IMR-90 (cell line): ENCODE measurements around the gene EIF4E1B. TPM values are rescaled to one million over a fixed set of nuclear protein-coding genes. Genes with fewer than 3 reads are reported as not detected.

Experiments
- ATAC-seq: fragments of 200-7000 bp; cut with Tn5 transposase; 2 replicates; pipeline ENCODE4 v1.9.1; 2020; ENCODE audit warnings: low read depth, mild to moderate bottlenecking, moderate library complexity
- BruUV-seq: library from RNA; stranded (reverse); fragments of 400-500 nt; replicated peaks from 2 replicates; lab custom pipeline; 2021; lab: Mats Ljungman, UMichigan
- CTCF ChIA-PET: fragments of 300-600 bp; formaldehyde crosslinking; extraction: SDS; loops from one replicate; lab custom pipeline; 2021; ENCODE audit warnings: antibody characterized with exemption; lab: Yijun Ruan, JAX
- POLR2A ChIA-PET: fragments of 300-600 bp; sonication (Branson Sonifier 250); formaldehyde crosslinking; loops from one replicate; lab custom pipeline; 2022; ENCODE audit warnings: antibody characterized with exemption; ENCODE audit not compliant: unreplicated experiment; lab: Charles Lee
- DNase-seq: peaks from one replicate; pipeline ENCODE4 v3.0.0; 2013
- H2AFZ ChIP-seq: replicated peaks from 2 replicates; pipeline ENCODE3; 2013; ENCODE audit warnings: low read length, mild to moderate bottlenecking; ENCODE audit not compliant: poor library complexity
- H2AK5ac ChIP-seq: 2 replicates; pipeline ENCODE4 v1.6.1; 2013; ENCODE audit warnings: low read depth, low read length, inconsistent platforms
- H2AK9ac ChIP-seq: replicated peaks from 2 replicates; pipeline ENCODE3; 2013; ENCODE audit warnings: mild to moderate bottlenecking, low read depth, low read length, moderate library complexity; ENCODE audit not compliant: poor library complexity
- H2BK120ac ChIP-seq: 2 replicates; pipeline ENCODE4 v1.6.1; 2013; ENCODE audit warnings: low read depth, low read length, inconsistent platforms
- H2BK15ac ChIP-seq: 3 replicates; pipeline ENCODE4 v1.6.1; 2013; ENCODE audit warnings: low read depth, low read length, inconsistent platforms
- H2BK20ac ChIP-seq: 2 replicates; pipeline ENCODE4 v1.6.1; 2013; ENCODE audit warnings: low read depth, mild to moderate bottlenecking, inconsistent platforms, low read length, moderate library complexity
- H2BK5ac ChIP-seq: 2 replicates; pipeline ENCODE4 v1.6.1; 2013; ENCODE audit warnings: mild to moderate bottlenecking, low read depth, low read length, inconsistent platforms; ENCODE audit not compliant: poor library complexity, severe bottlenecking
- H3K14ac ChIP-seq: replicated peaks from 2 replicates; pipeline ENCODE4 v1.6.1; 2013; ENCODE audit warnings: low read depth, low read length, inconsistent platforms
- H3K18ac ChIP-seq: 2 replicates; pipeline ENCODE4 v1.6.1; 2013; ENCODE audit warnings: low read depth, low read length, control low read depth
- H3K23ac ChIP-seq: 2 replicates; pipeline ENCODE4 v1.6.1; 2013; ENCODE audit warnings: low read depth, low read length, inconsistent platforms
- H3K27ac ChIP-seq: 2 replicates; pipeline ENCODE4 v1.5.1; 2013; ENCODE audit warnings: mild to moderate bottlenecking, control low read depth, low read length; ENCODE audit not compliant: insufficient read depth
- H3K27me3 ChIP-seq: 2 replicates; pipeline ENCODE4 v1.6.1; 2013; ENCODE audit warnings: low read length; ENCODE audit not compliant: control insufficient read depth, insufficient read depth
- H3K36me3 ChIP-seq: 2 replicates; pipeline ENCODE4 v1.6.1; 2013; ENCODE audit warnings: low read length, mixed read lengths; ENCODE audit not compliant: control insufficient read depth, insufficient read depth
- H3K4ac ChIP-seq: 2 replicates; pipeline ENCODE4 v1.6.1; 2013; ENCODE audit warnings: low read depth, low read length, inconsistent platforms
- H3K4me1 ChIP-seq: 2 replicates; pipeline ENCODE4 v1.6.1; 2013; ENCODE audit warnings: low read length, mixed read lengths; ENCODE audit not compliant: control insufficient read depth, insufficient read depth
- H3K4me2 ChIP-seq: 2 replicates; pipeline ENCODE4 v1.6.1; 2013; ENCODE audit warnings: low read depth, mild to moderate bottlenecking, control low read depth, low read length, moderate library complexity
- H3K4me3 ChIP-seq: 2 replicates; pipeline ENCODE4 v1.5.1; 2013; ENCODE audit warnings: low read depth, mild to moderate bottlenecking, control low read depth, low read length, moderate library complexity; ENCODE audit not compliant: insufficient read depth
- H3K56ac ChIP-seq: 2 replicates; pipeline ENCODE4 v1.6.1; 2013; ENCODE audit warnings: low read length, inconsistent platforms; ENCODE audit not compliant: insufficient read depth; ENCODE audit errors: extremely low read depth
- H3K79me1 ChIP-seq, 2 experiments: 2 replicates each; pipeline ENCODE4 v1.6.1; 2013; ENCODE audit warnings: low read length in 2 of 2, inconsistent platforms in 1 of 2, low read depth in 1 of 2
- H3K9ac ChIP-seq: 2 replicates; pipeline ENCODE4 v1.6.1; 2013; ENCODE audit warnings: low read depth, low read length, control low read depth
- H3K9me1 ChIP-seq: 2 replicates; pipeline ENCODE4 v1.6.1; 2013; ENCODE audit warnings: low read length, inconsistent platforms; ENCODE audit not compliant: insufficient read depth
- H3K9me3 ChIP-seq: 2 replicates; pipeline ENCODE4 v1.6.1; 2013; ENCODE audit warnings: low read length; ENCODE audit not compliant: control insufficient read depth, insufficient read depth
- H4K20me1 ChIP-seq: 2 replicates; pipeline ENCODE4 v1.6.1; 2013; ENCODE audit warnings: low read length, inconsistent platforms; ENCODE audit not compliant: insufficient read depth
- H4K5ac ChIP-seq: 2 replicates; pipeline ENCODE4 v1.6.1; 2013; ENCODE audit warnings: mild to moderate bottlenecking, low read depth, low read length, control low read depth
- H4K8ac ChIP-seq, 2 experiments: 2 replicates each; pipeline ENCODE4 v1.6.1; 2013; ENCODE audit warnings: low read depth in 2 of 2, low read length in 2 of 2, control low read depth in 1 of 2, inconsistent platforms in 1 of 2
- H4K91ac ChIP-seq: 2 replicates; pipeline ENCODE4 v1.6.1; 2013; ENCODE audit warnings: low read depth, low read length, inconsistent platforms; ENCODE audit not compliant: insufficient read depth
- MAZ ChIP-seq: IDR thresholded peaks from 2 replicates; pipeline ENCODE4 v1.6.1; 2012; ENCODE audit warnings: low read depth, mild to moderate bottlenecking, low read length, improper control_type of control experiment, moderate library complexity, borderline replicate concordance
- SMC3 ChIP-seq: fragments of 150-350 bp; IDR thresholded peaks from 2 replicates; pipeline ENCODE4 v1.6.1; 2016; ENCODE audit warnings: low read depth, mild to moderate bottlenecking, antibody characterized with exemption, low read length, moderate library complexity
- WGBS, 2 experiments: methylation state at CpG; one replicate each; pipeline versions ENCODE4 v1.1.5 to v1.1.7; 2013; ENCODE audit warnings: missing lambda C conversion rate in 2 of 2; ENCODE audit not compliant: insufficient read length in 1 of 2; ENCODE audit errors: extremely low coverage in 2 of 2; 5-methylcytosine and 5-hydroxymethylcytosine counted together
- dilution Hi-C: fragments of 300-500 bp; cut with HindIII; formaldehyde crosslinking; loops from one replicate; pipeline ENCODE4 v1.14.3; 2018; ENCODE audit warnings: low sequenced_read_pairs; ENCODE audit not compliant: unreplicated experiment
- in situ Hi-C: fragments of 300-500 bp; cut with MboI; formaldehyde crosslinking; loops from 3 replicates; pipeline ENCODE4 v1.14.3; 2019; ENCODE audit warnings: low sequenced_read_pairs, inconsistent platforms, mixed read lengths
- intact Hi-C: fragments of 100-400 bp; cut with micrococcal nuclease; formaldehyde crosslinking; loops from 2 replicates; pipeline ENCODE4 v1.10.0; 2022
- polyA plus RNA-seq, 3 experiments: library from polyadenylated mRNA; depleted of rRNA; stranded (reverse); fragments of >200 nt; gene quantifications; 2 replicates each; pipeline ENCODE4 v1.2.3, GENCODE V29; 2012; ENCODE audit warnings: low replicate concordance in 1 of 3
- total RNA-seq: library from RNA; depleted of rRNA; stranded (reverse); fragments of >200 nt; gene quantifications from 2 replicates; pipeline ENCODE4 v1.2.3, GENCODE V29; 2012

EIF4E1B gene
- total and polyA plus RNA-seq, 2 of the 4 experiments (the other 2 are of a cell fraction) = not detected

- dilution Hi-C loops (no loop called here), in situ Hi-C loops (no loop called here), intact Hi-C loops (no loop called here)
- no peaks in the 10 kb centered on the region for H3K9me3 ChIP-seq
- H4K91ac ChIP-seq = no peak overlapping the region
- H2BK120ac ChIP-seq = no peak overlapping the region
- no peak overlapping the region for H3K9ac ChIP-seq
- H4K5ac ChIP-seq = no peak overlapping the region
- H2AFZ ChIP-seq = peak overlapping the region; percentile 89
- H3K36me3 ChIP-seq = no peaks in the 10 kb centered on the region
- H3K14ac ChIP-seq = no peak overlapping the region
- H3K23ac ChIP-seq = peak overlapping the region; percentile 61; the same call in 1 of the 2 replicates
- H3K4me1 ChIP-seq = peaks cover 8% of the 10 kb centered on the region
- H3K79me1 ChIP-seq = peaks cover 4 to 30% of the 10 kb centered on the region in 2 experiments; a peak in 3 of 4 replicates
- peak overlapping the region; percentile 58; the same call in 1 of the 2 replicates for H2AK5ac ChIP-seq
- H3K9me1 ChIP-seq = peaks cover 28% of the 10 kb centered on the region
- DNase-seq = no peak
- TF ChIP-seq SMC3 (no peak), MAZ (0 out of 2 replicates have a peak, but pooled peaks have one; percentile 16)
- H2BK15ac ChIP-seq = no peak overlapping the region
- H2BK5ac ChIP-seq = no peak overlapping the region
- H3K4me3 ChIP-seq = peak overlapping the region; percentile 74
- H3K18ac ChIP-seq = no peak overlapping the region
- no peak overlapping the region; the same call in 1 of the 2 replicates for H3K56ac ChIP-seq
- no peak overlapping the region for H4K8ac ChIP-seq
- POLR2A ChIA-PET = no interaction called here
- no peaks in the 10 kb centered on the region for H3K27me3 ChIP-seq
- H3K4me2 ChIP-seq = peak overlapping the region; percentile 52
- WGBS, 2 experiments = 14% methylated on average over 19 of the region's 46 CpGs; no CpG with 5 or more reads in 1 of the 2 experiments
- no TSS peak for BruUV-seq
- H2AK9ac ChIP-seq = peak overlapping the region; percentile 16
- H3K27ac ChIP-seq = no peak overlapping the region; the same call in 1 of the 2 replicates
- CTCF ChIA-PET = no interaction called here
- peaks cover 21% of the 10 kb centered on the region for H4K20me1 ChIP-seq
- ATAC-seq = no peak
- H3K4ac ChIP-seq = no peak overlapping the region
- no peak overlapping the region for H2BK20ac ChIP-seq
Observed at GRCh38 chr5:176608937-176609723, 21.3 kb upstream of the EIF4E1B start.
